Colonic mucosa (tissue), 4 donors: Measurements from ENCODE around the gene CSNK1E. TPM values are rescaled to one million over a fixed set of nuclear protein-coding genes. Genes with fewer than 3 reads are reported as not detected.
A peak's percentile ranks its signal among the peaks of the same experiment; 100 is the strongest.

Experiments
- DNase-seq: peaks from one replicate; pipeline ENCODE4 v3.0.0-alpha.2; 2020
- H3K27ac ChIP-seq: fragments of 200-600 bp; one replicate; pipeline ENCODE4 v1.8.0; 2021
- H3K27me3 ChIP-seq: fragments of 200-600 bp; one replicate; pipeline ENCODE4 v1.8.0; 2021
- H3K36me3 ChIP-seq: fragments of 200-600 bp; one replicate; pipeline ENCODE4 v1.8.0; 2021
- H3K4me1 ChIP-seq: fragments of 200-600 bp; one replicate; pipeline ENCODE4 v1.8.0; 2021; ENCODE audit warnings: mild to moderate bottlenecking
- H3K4me3 ChIP-seq: fragments of 200-600 bp; one replicate; pipeline ENCODE4 v1.8.0; 2021
- H3K9ac ChIP-seq, 2 donors: one replicate each; pipeline ENCODE4 v1.7.0; 2013; ENCODE audit warnings: control low read depth in 2 of 2, low read depth in 2 of 2, low read length in 2 of 2
- H3K9me3 ChIP-seq: fragments of 200-600 bp; one replicate; pipeline ENCODE4 v1.8.0; 2021
- CTCF ChIP-seq: fragments of 200-600 bp; IDR thresholded peaks from one replicate; pipeline ENCODE4 v1.8.0; 2022; ENCODE audit warnings: antibody characterized with exemption, mild to moderate bottlenecking
- intact Hi-C: fragments of 100-400 bp; cut with DNase I; formaldehyde crosslinking; loops from one replicate; pipeline ENCODE4 v1.14.1; 2022
- total RNA-seq, 2 donors: library from RNA; stranded (reverse); fragmentation: NEBNext Ultra II Directional in 1 of 2; extraction: Animal tissue kit (Norgen Biotek cat#: 25700) in 1 of 2; gene quantifications; one replicate each; pipeline ENCODE4 v1.2.1, GENCODE V29; 2021
- donor health status: healthy.
- donor health status: DM: no; HTN: no; CAD: no.
- donor health status: DM: no; HTN: no; CAD: no.

Gene CSNK1E
- total RNA-seq, 2 donors from 2014 or later: 97.0 to 97.2 TPM

- intact Hi-C loops: loop anchor here (5.0 kb wide), 1 partner anchor 39 kb away; the partner anchor contains the start of gene TMEM184B
- H3K36me3 ChIP-seq: no peaks in the 10 kb centered on the region
- no peak overlapping the region for H3K4me3 ChIP-seq
- peaks cover 4% of the 10 kb centered on the region for H3K4me1 ChIP-seq
- DNase-seq: no peak
- H3K27ac ChIP-seq: peak overlapping the region; percentile 12
- H3K9ac ChIP-seq: peak overlapping the region in 1 of 2 donors; percentile 19
- no peak for TF ChIP-seq CTCF
- H3K9me3 ChIP-seq: no peaks in the 10 kb centered on the region
- no peaks in the 10 kb centered on the region for H3K27me3 ChIP-seq
These were observed 6.0 kb downstream of the CSNK1E start for GRCh38 chr22:38311323-38311620.

DNA sequence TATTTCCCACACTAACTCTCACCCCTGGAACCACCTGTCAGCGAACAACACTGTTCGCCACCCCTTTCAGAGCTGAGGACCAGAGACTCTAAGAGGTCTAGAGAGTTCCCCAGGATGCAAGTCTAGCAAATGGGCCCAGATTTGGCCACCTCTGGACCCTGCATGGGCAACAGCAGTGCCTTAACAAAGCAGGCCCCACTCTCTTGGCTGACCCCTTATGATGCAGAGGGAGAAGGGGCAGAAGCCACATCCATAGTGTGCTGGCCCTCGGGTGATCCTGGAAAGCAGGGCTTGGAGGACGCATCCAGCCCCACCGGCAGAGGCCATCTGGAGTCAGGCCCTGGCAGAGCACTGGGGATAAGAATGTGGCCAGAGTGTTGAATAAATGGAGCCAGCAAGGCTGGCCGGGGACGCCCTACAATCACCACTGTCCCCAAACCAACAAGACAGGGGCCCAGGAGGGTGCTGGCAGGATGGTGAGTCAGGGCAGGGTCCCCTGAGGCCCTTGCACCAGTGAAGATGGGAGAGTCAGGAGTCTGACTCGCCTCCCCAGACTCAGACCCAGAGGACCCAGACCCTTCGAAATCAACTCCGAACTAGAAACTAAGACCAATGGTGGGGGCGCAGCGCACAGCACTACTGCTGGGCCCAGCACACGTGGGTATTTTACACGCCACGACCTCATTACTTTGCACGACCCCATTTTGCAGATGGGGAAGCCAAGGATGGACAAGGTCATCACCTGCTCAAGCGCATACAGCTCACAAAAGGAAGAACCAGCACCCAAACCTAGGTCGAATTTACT is 6.5 kb downstream of the CSNK1E start:
- no peak for DNase-seq
- peak overlapping the region; percentile 12 for H3K27ac ChIP-seq
- intact Hi-C loops: loop anchor here (5.0 kb wide), 1 partner anchor 38 kb away; the partner anchor contains the start of gene TMEM184B
- no peak overlapping the region for H3K4me3 ChIP-seq
- no peaks in the 10 kb centered on the region for H3K27me3 ChIP-seq
- H3K9ac ChIP-seq: peak overlapping the region; percentile 19 to 60
- no peak for TF ChIP-seq CTCF
- H3K4me1 ChIP-seq: peaks cover 4% of the 10 kb centered on the region
- H3K9me3 ChIP-seq: no peaks in the 10 kb centered on the region
- H3K36me3 ChIP-seq: no peaks in the 10 kb centered on the region

DNA sequence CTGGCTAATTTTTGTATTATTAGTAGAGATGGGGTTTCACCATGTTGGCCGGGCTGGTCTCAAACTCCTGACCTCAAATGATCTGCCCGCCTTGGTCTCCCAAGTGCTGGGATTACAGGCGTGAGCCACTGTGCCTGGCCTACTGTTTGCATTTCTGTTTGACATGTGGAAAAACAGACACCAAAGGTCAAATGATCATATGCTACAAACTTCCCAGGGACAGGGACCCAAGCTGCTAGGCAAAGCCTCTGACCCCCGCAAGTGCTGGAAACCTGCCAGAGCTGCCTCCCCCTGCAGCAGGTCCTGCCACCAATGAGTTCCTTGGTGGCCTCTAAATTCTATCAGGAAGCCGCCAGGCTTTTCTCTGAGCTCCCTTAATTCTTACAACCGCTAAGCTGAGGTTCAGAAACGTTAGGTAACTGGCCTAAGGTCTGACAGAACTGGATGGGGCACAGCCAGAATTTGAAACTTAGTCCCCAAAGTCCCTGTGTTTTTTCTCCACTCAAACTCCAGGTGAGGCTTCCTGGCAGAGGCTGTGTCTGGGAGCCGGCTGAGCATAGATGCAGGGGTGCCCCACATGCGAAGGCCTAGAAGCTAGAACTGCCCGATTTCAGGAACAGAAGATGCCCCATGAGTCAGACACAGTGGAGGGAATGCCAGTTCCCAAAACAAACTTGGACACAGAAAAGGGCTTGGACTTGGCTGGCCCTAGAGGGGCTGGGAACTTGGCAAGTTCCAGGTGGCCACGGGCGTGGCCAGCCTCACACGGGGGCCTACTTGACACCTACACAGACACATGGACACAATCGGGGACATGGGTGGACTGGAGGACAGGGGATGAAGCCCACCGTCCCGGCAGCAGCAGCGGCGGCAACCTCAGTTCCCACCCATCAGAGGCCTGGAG is 7.4 kb downstream of the CSNK1E start:
- intact Hi-C loops: loop anchor here (5.0 kb wide), 1 partner anchor 38 kb away; the partner anchor contains the start of gene TMEM184B
- H3K9me3 ChIP-seq: no peaks in the 10 kb centered on the region
- peaks cover 4% of the 10 kb centered on the region for H3K4me1 ChIP-seq
- H3K4me3 ChIP-seq: no peak overlapping the region
- H3K9ac ChIP-seq: no peak overlapping the region
- H3K36me3 ChIP-seq: no peaks in the 10 kb centered on the region
- TF ChIP-seq CTCF: no peak
- peak overlapping the region; percentile 11 for H3K27ac ChIP-seq
- DNase-seq: no peak
- no peaks in the 10 kb centered on the region for H3K27me3 ChIP-seq

- Histone ChIP-seq H3K9ac (no peak overlapping the region), H3K27me3 (no peaks in the 10 kb centered on the region), H3K4me3 (no peak overlapping the region), H3K36me3 (no peaks in the 10 kb centered on the region), H3K27ac (no peak overlapping the region), H3K9me3 (no peaks in the 10 kb centered on the region), H3K4me1 (peaks cover 7% of the 10 kb centered on the region)
- no peak for DNase-seq
- TF ChIP-seq CTCF: no peak
- intact Hi-C loops: no loop called here
These were observed 8.3 kb downstream of the CSNK1E start for GRCh38 chr22:38308791-38309498.
